Ovary (tissue), 3 donors: ENCODE measurements around the gene RBMX2.

Experiments
- CTCF ChIP-seq, 3 donors: fragments of 450-650 bp in 2 of 3; fragments of 200-600 bp in 1 of 3; IDR thresholded peaks; one replicate each; pipeline versions ENCODE4 v1.5.1 to v1.8.0; 2016 to 2022; ENCODE audit warnings: antibody characterized with exemption in 3 of 3, mild to moderate bottlenecking in 1 of 3
- EP300 ChIP-seq: sonication (generic); formaldehyde crosslinking; IDR thresholded peaks from one replicate; pipeline ENCODE4 v1.6.1; 2017; ENCODE audit warnings: antibody characterized with exemption
- POLR2A ChIP-seq: fragments of 450-650 bp; IDR thresholded peaks from one replicate; pipeline ENCODE4 v1.6.1; 2017; ENCODE audit warnings: antibody characterized with exemption, mild to moderate bottlenecking, moderate library complexity
- donor health status: DM: no; HTN: no; CAD: no.

- TF ChIP-seq CTCF (IDR thresholded peaks at IDR 0.05) = no peak
- TF ChIP-seq POLR2A = no peak
- TF ChIP-seq EP300 = no peak
Observed at GRCh38 chrX:130418066-130418465, 16.3 kb downstream of the RBMX2 start.
